Skin epidermis (tissue), 12 donors: ENCODE data around the gene RBP3.
A peak's percentile ranks its signal among the peaks of the same experiment; 100 is the strongest.

Experiments
- H3K27ac ChIP-seq, 21 experiments: fragments of 200-600 bp; sonication (generic) in 11 of 21; one replicate each; pipeline ENCODE4 v1.5.0; 2020; ENCODE audit warnings: mild to moderate bottlenecking in 3 of 21, inconsistent platforms in 2 of 21, moderate library complexity in 2 of 21
- H3K4me3 ChIP-seq, 7 experiments: fragments of 200-600 bp; sonication (generic) in 2 of 7; one replicate each; pipeline ENCODE4 v1.5.0; 2020; ENCODE audit warnings: inconsistent platforms in 2 of 7, mild to moderate bottlenecking in 2 of 7, moderate library complexity in 1 of 7

The RBP3 gene

DNA sequence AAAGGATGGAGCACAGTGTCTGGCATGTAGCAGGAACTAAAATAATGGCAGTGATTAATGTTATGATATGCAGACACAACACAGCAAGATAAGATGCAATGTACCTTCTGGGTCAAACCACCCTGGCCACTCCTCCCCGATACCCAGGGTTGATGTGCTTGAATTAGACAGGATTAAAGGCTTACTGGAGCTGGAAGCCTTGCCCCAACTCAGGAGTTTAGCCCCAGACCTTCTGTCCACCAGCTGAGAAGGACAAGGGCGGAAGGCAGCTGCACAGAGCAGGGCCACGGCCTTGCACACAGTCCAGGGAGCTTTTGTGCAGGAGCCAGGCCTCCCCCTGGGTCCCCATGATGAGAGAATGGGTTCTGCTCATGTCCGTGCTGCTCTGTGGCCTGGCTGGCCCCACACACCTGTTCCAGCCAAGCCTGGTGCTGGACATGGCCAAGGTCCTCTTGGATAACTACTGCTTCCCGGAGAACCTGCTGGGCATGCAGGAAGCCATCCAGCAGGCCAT, at the start of gene RBP3:
RBP3 (plus strand) TSS at position 226 of the 514 bp plus-strand sequence; CDS start at position 348, 122 bp downstream.
- Histone ChIP-seq H3K27ac (no peak within 1 kb of the TSS), H3K4me3 (no peak within 1 kb of the TSS)

DNA sequence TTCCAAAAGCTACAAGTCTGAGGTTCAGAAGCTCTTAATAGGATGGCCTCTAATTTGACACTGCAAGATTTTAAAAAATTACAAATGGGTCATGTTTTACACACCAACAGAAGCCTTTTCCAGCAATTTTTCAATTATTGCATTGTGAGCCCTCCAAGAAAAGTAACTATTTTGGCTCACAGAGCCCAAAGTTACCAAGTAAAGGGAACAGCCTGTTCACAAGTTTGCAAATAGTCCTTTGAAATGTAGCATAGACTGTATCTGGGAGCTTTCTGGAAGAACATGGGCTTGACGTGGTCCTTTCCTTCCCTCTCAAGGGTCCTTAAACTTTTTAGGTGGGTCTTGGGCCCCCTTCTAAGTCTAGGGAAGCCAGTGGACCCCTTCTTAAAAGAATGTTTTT, 49.4 kb upstream of the RBP3 start:
- Histone ChIP-seq H3K27ac (no peak overlapping the region), H3K4me3 (no peak overlapping the region)

DNA sequence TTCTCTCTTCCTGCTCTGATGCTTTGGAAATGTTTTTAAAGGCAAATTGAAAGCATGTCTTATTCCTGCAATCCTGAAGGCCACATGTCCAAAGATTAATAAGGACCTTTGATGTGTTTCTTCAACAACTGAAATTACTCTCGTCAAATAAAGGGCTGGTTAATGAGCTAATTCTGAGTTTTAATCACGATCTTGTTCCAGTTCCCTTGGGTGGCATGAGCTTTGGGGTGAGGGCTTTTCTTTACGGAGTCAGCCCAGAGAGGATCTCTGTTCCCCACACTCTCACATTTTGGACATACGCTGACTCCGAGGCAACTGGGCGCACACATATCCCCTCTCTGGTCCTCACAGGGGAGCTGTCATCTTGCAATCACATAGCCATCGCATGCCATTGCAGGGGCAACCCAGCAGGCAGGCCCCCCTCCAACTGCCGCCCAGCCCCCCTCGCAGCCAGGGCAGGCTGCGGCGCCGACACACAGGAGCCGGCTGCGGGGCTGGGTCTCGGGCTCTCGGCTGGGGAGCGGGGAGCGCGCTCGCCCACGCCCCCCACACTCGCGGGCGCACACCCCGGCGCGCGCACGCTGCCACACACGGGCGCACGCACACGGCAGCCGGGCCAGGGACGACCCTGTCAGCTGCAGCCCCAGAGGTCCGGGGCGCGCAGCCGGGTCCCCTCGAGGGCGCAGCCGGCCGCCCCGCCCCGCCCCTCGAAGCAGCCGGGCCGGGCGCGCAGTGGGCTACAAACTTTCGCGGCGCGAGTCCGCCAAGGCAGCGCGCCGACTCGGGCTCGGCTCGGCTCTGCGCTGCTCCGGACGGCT, 48.3 kb upstream of the RBP3 start, which contains the start of gene GDF10:
GDF10 (plus strand) TSS at position 587 of the 818 bp plus-strand sequence. CDS start 455 bp downstream, outside the sequence.
- Histone ChIP-seq H3K27ac (peak within 1 kb of the TSS in 1 of 21 experiments; percentile 18), H3K4me3 (peak within 1 kb of the TSS; percentile 13 to 53 (median 28))

DNA sequence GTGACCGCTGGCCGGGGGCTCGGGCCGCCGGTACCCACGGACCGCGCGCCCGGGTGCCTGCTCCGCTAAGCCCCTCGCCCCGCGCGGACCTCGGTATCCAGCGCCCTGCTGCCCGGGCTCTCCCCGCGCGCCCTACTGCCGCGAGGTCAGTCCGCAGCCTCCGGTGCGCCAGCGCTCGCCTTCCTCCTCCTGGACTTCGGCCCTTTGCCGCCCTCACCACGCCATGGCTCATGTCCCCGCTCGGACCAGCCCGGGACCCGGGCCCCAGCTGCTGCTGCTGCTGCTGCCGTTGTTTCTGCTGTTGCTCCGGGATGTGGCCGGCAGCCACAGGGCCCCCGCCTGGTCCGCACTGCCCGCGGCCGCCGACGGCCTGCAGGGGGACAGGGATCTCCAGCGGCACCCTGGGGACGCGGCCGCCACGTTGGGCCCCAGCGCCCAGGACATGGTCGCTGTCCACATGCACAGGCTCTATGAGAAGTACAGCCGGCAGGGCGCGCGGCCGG, 47.7 kb upstream of the RBP3 start:
- Histone ChIP-seq H3K27ac (peak overlapping the region in 1 of 21 experiments; percentile 18), H3K4me3 (peak overlapping the region; percentile 13 to 53 (median 28))

DNA sequence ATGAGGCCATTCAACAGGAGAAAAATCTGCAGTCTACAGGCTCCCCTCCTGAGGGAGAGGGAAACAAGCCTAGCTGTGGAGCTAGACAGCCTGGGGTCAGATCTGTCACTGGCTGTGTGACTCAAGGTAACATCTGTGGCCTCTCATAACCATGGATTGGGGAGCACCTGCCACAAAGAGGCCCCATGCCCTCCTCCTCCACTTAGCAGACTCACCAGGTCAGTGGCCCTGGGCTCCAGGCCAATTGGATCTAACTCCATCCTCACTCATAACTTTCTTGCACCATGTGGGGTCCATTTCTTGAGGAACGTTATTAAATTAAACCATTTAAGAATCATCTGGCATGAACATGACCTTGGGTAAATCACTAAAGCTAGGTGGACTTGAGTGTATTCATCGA, 46.3 kb upstream of the RBP3 start:
- no peak overlapping the region for H3K4me3 ChIP-seq
- H3K27ac ChIP-seq = no peak overlapping the region

DNA sequence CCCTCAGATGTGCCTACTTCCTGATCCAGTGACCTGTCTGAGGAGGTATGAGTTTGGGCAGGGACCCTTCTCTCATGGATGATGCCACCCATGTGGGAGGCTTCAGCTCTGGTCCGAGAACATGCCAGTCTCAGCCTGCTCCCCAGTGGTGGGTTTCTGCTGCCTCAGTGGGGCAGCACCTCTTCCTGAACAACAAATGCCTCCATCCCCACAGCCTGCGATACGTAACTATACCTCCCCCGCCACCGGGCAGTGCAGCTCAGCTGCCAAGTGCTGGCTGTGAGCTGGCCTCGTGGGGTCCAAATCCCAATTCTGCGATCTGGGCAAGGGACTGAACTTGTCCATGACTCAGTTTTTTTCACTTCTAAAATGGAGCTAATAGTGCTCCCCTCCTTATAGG, 45.1 kb upstream of the RBP3 start:
- Histone ChIP-seq H3K27ac (no peak overlapping the region), H3K4me3 (no peak overlapping the region)

DNA sequence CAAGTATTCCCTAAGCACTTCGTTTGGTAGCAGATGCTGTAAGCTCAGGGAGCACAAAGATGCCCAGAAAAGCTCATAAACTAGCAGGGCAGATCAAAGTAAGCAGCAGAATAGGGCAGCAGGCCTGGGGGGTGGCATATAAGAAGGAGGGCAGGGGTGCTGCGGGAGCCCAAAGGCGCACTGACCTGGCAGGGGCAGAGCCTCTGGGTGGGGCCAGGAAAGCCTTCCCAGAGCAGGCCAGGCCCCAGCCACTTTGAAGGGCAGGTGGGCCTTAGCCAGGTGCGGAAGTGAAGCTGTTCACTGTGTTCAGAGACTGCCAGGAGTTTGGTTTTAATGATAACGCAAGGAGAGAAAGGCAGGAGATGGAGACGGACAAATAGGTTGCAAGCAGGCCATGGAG, 44.3 kb upstream of the RBP3 start:
- H3K4me3 ChIP-seq = no peak overlapping the region
- no peak overlapping the region for H3K27ac ChIP-seq

DNA sequence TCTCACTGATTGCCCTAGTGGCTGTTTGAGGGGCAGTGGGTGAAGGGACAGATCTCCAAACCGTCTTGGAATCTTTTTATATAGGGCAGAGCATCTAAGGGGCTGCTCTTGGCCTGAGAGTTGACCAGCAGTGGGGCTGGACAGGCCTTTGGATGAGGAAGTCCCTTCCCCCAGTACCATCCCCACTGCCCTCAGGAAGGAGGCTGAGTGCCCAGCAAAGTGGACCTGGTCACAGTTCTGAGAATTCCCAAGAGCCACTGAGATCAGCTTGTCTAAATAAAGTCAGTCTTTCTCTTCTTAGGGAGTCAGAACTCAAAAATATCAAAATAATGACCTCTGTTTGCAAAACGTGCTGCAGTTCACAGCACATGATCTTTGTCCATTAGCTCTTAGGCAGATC, 42.6 kb upstream of the RBP3 start:
- no peak overlapping the region for H3K4me3 ChIP-seq

DNA sequence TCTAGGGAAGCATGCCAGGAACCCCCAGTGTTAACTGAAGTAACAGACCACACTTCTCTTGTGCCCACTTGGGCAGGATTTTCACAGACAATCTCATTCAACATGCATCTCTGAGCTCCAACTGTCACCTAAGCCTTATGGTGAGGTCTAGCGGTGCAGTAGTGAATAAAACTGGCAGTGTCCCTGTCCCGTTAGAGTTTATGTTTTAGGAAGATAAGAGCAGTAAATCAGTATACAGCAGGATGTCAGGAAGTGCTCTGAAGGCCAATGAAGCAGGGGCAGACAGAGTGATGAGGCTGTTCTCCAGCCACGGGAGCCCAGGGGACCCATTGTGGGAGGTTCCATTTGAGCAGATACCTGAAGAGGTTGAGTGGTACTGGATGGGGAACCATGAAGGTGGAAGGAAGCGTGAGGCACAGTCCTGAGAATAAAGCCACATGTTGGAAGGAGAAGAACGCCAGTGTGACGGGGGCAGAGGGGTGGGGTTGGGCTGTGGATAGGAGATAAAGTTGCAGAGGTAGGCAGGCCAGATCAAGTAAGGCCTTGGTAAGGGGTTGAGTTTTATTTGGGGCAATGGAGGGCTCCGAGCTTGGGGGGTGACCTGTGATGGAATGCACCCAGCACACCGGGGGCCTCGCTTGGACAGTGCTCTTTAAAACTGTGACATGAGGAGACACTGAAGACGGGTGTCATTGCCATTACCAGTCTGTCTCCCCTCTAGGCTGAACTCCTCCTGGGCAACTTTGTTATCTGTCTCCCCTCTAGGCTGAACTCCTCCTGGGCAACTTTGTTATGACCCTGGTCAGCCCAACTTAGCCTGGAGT, 41.6 kb upstream of the RBP3 start:
- H3K27ac ChIP-seq = no peak overlapping the region
- no peak overlapping the region for H3K4me3 ChIP-seq

More for the DNA sequence above, 42.6 kb upstream of the RBP3 start:
- H3K27ac ChIP-seq = no peak overlapping the region

DNA sequence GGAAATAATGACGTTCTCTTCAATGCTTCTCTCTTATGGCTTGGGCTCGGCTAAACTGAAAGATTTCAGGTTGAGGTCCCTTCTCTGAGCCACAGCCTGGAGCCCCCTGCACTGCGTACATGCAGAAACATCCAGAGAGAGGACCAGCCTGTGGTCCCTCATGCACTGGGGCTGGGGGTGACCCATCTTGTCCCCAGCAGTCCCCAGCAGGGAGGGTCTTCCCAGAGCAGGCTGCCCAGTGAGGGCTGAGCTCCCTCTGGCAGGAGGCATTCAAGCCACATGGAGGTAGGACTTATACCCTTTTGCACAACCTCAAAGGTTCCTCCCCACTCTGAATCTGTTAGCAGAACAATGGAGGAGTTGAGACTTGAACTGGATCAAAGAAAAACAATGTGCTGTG, 40.8 kb upstream of the RBP3 start:
- H3K27ac ChIP-seq = no peak overlapping the region
- no peak overlapping the region for H3K4me3 ChIP-seq

DNA sequence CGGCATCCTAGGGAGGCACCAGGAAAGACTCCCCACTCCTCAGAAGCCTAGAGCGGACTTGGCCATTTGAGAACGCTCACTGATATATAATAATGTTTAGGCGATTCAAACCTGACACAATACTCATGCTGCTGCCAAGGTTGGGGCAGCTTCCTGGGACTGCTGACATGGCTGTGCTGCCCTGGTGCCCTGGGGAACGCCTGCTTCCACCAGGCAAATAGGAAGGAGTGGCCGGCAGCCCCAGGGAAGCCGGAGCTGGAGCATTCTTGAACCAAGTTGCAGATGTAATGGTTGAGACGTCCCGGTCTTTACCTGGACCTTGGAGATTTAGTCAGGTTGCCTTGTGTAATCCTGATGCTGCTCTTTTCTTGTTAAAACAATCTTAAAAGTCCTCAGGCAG, 39.4 kb upstream of the RBP3 start:
- Histone ChIP-seq H3K27ac (no peak overlapping the region), H3K4me3 (no peak overlapping the region)

DNA sequence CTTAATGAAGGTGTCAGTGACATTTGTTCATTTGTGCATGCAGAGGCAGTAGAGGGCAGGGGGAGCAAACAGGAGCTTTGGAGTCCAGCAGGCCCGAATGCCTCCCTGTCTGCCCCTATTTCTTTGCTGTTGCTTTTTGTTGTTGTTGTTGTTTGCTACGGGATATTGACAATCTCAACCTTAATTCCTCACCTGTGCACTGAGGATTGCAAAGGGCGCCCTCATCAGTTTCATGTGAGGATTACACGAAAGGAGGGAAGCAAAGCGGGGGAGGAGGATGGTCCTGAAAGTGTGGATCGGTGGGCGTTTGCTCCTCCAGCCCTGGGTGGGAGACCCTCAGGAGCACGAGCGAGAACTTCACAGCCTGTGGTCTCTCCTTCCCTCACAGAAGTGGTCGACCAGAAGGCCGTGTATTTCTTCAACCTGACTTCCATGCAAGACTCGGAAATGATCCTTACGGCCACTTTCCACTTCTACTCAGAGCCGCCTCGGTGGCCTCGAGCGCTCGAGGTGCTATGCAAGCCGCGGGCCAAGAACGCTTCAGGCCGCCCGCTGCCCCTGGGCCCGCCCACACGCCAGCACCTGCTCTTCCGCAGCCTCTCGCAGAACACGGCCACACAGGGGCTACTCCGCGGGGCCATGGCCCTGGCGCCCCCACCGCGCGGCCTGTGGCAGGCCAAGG, 38.6 kb upstream of the RBP3 start:
- Histone ChIP-seq H3K4me3 (no peak overlapping the region), H3K27ac (no peak overlapping the region)

DNA sequence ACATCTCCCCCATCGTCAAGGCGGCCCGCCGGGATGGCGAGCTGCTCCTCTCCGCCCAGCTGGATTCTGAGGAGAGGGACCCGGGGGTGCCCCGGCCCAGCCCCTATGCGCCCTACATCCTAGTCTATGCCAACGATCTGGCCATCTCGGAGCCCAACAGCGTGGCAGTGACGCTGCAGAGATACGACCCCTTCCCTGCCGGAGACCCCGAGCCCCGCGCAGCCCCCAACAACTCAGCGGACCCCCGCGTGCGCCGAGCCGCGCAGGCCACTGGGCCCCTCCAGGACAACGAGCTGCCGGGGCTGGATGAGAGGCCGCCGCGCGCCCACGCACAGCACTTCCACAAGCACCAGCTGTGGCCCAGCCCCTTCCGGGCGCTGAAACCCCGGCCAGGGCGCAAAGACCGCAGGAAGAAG, 38.1 kb upstream of the RBP3 start:
- H3K27ac ChIP-seq = no peak overlapping the region
- no peak overlapping the region for H3K4me3 ChIP-seq

DNA sequence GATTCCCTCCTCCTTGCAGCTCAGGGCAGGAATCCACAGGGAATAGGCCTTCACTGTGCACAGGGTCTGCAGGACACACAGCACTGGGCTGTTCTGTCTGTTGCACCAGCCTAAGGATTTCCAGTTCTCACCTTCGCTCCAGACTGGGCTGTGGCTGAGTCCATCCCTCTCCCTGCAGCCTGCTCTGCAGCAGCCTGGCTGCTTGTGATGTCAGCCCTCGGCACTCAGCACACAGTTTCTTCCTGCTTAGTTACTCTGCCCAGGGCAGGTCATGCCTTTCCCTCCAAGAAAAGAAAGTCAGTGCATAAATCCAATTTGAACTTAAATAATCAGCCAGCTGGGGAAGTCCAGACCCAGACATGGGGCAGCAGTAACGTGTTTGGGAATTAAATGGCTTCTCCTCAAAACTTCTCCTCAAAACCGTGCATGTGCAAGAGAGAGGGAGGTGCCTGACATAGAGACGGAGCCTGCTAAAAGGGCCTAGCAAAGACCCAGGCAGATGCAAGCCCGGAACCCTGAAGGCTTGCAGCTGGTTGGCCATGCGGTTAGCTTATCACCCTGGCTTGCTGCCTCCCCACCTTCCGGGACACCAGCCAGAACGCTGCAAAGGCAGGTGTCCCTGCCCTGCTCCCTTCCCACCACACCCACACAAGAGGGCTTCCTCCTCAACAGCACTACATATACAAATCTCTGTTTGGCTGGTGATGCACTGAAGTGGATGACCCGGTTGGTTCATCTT, 36.8 kb upstream of the RBP3 start:
- Histone ChIP-seq H3K27ac (peak overlapping the region in 2 of 21 experiments; percentile 39 to 77), H3K4me3 (no peak overlapping the region)

DNA sequence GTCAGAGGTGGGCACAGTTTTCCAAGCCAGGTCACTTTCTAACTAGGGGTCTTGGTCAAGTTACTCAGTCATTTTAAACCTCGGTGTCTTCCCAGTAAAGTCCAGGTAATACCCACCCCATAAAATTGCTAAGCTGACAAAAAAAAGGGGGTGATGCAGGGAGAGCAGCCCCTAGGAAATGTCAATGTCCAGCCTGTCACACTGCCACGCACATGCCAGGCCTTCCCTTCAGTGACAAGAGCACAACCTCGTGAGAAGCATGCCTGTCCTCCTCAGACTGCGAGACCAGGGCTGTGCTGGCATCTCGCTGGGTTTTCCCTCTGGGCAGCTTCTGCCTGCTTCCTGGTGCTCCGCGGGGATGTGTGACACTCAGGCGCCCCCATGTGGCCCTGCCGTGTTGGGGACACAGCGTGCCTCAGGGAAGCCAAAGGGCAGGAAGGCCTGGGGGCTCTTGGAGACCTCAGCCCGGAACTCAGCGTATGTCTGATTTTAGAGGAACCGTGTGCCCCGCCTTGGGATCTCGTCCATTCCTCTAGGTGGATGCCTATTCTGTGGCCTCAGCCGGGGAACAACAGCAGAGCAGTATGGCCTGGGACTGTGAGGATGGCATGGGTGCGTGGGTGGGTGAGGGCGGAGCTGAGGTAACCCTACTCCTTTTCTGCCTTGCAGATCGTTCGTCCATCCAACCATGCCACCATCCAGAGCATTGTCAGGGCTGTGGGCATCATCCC, 36.1 kb upstream of the RBP3 start:
- peak overlapping the region in 1 of 21 experiments; percentile 70 for H3K27ac ChIP-seq
- H3K4me3 ChIP-seq = no peak overlapping the region

DNA sequence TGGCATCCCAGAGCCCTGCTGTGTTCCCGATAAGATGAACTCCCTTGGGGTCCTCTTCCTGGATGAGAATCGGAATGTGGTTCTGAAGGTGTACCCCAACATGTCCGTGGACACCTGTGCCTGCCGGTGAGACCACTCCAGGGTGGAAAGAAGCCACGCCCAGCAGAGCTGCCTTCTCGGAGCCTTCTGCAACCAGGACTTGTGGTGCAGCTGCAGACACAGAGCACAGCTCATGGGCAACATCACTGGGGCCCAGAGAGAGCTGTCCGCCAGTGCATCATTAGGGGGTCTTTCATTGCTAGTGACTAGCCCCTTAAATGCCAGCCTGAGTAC, 35.5 kb upstream of the RBP3 start:
- H3K27ac ChIP-seq = no peak overlapping the region

DNA sequence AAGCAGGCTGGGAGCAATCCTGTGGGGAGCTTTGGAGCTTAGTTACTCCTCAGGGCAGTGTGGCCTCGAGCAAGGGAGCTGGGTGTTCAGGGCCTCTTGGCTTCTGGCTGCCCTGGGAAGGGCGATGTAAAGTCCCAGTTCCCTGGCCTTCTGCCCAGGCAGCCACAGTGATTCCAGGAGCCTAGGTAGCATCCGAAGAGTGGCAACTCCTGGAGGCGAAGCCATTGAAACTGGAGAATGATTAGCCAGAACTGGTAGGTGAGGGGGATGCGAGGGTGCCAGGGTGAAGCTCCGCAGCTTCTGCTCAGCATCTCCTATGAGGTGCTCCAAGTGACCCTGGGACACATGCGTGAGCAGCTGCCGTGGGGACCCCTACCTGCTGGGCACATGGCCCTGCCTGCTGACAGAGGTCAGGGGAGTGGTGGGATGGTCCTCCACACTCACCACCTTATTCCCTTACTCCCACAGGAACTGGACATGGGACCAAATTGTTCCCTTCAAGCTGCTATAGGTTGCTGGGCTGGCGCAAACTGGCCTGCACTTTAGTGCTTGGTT, 33.7 kb upstream of the RBP3 start:
- H3K27ac ChIP-seq = no peak overlapping the region
- no peak overlapping the region for H3K4me3 ChIP-seq

More for the DNA sequence above, 35.5 kb upstream of the RBP3 start:
- no peak overlapping the region for H3K4me3 ChIP-seq

DNA sequence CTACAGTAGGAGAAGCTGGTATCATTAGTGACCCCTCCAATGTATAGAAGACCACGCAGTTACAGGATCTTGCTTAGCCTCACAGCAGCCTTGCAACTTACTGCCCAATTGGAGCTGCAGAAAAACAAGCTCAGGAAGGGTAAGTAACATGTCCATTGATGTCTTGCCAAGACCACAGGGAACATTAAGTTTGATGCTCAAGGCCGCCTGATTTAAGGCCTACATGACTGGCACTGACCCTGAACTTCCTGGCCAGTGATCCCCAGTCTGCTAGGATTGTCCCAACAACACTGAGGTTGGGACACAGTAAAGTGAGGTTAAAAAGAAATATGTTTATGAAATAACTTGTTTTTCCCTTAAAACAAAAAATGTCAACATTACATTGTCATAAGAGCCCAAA, 32.7 kb upstream of the RBP3 start:
- Histone ChIP-seq H3K4me3 (no peak overlapping the region), H3K27ac (no peak overlapping the region)
